HG03025 (cell line): Measurements from ENCODE around the gene LRCH1.

Source experiments
- ATAC-seq: cut with Tn5 transposase; IDR thresholded peaks from one replicate; pipeline ENCODE4 v1.9.1; 2021; ENCODE audit warnings: mild to moderate bottlenecking, moderate library complexity; ENCODE audit not compliant: unreplicated experiment, low FRiP score

Gene LRCH1

GRCh38 chr13:46771693-46772092, 218.7 kb downstream of the LRCH1 start:
- no peak for ATAC-seq

GRCh38 chr13:46773541-46773940, 220.6 kb downstream of the LRCH1 start:
- no peak for ATAC-seq

- no peak for ATAC-seq
These were observed 222.6 kb downstream of the LRCH1 start for GRCh38 chr13:46775385-46776107.

DNA sequence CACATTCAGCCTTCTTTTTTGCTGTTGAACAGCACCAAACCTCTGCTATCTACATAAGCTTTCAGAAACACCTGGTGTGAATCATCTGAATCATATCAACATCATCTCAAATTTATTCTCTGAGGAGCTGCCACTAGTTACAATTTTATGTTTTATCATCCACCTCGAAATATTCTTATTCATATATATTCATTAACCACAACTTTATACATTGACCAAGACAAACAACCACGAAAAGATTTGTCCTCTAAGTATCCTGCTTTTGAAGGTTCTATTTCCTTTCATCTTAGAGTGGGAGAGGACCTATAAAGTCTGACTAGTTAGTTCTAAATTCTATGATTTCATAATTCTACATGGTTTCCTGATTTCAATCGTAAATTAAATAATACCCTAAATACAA, 225.1 kb downstream of the LRCH1 start:
- ATAC-seq, result no peak

DNA sequence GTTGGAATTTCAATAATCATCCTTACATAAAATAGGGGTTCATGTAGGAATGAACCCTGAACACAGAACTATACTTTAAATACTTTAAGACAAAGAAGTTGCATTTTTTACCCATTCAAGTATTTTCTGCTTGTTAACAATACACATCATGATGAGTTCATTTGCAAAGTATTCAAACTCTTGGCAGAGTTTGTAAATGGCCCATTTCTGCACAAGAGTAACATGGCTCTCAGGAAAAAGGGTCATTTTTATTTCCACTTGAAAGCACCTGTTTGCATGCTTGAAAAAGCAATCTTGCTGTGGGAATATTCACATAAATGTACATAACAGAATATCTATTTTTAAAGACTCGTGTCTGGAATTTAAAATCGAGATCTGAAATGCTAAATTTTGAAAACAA, 225.9 kb downstream of the LRCH1 start:
- no peak for ATAC-seq

DNA sequence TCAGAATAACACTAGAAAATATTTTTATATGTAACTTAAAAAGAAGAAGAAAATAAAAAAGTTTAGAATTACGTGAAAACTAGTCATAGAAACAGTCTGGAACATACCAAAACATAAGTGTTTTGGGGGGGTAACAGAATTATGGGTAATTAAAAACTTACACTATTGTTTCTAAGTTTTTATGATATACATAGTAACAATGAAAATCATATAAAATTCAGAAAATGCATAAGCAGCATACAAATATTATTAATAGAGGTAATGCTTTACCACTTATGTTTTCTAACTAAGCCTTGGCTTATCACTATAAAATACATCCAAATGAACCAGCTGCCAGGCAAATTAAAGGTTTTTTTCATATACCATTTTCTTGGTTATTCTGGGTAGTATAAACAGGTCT, 229.1 kb downstream of the LRCH1 start:
- no peak for ATAC-seq

GRCh38 chr13:46782691-46783090, 229.7 kb downstream of the LRCH1 start:
- no peak for ATAC-seq

DNA sequence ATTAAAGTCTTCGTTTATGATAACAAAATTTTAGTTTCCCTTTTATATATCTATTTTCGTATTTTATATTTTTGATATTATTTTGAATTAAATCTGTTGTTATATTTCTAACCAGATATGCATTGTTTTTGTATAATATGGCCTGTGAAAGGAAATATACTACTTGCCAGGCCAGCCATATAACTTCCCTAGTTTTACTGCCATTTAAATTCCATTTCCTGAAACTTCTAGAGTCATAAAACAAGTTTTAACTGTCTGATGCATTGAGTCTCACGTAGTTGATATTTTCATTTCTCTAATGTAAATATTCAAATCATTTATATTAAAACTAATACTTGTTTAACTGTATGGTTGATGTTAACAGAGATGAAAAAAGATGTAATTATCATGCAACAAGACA, 230.5 kb downstream of the LRCH1 start:
- no peak for ATAC-seq

DNA sequence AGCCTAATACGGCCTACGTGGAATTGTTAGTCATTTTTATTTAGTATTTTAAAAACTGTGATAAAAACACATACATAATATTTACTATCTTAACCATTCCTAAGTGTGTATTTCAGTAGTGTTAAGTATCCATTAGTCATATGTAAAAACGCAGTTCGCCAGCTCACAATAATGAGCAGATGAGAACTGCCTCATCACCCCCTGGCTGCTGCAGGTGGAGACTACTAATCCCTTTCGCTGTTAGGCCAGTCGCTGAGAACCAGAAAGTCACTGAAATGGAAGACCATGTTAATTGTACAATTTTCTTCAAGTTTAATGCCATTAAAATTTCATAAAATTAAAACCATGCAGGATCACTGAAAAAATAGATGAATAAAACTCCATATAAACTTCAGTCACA, 242.4 kb downstream of the LRCH1 start:
- no peak for ATAC-seq

DNA sequence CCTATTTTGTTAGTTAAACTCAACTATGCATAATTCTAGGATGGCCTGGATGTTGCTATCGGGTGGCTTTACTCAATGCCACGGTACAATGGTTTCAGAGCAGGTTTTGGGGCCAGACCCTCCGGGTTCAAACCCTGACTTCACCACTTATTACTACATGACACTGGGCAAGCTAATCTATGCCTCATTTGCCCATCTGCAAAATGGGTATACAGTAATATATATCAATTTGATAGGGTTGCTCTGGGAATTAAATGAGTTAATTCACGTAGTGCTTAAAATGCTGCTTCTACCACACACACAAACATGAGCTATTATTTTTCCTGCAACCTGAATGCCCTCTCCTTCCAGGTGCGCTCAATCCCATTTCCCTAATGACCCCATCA, 243.2 kb downstream of the LRCH1 start:
- ATAC-seq, result no peak

DNA sequence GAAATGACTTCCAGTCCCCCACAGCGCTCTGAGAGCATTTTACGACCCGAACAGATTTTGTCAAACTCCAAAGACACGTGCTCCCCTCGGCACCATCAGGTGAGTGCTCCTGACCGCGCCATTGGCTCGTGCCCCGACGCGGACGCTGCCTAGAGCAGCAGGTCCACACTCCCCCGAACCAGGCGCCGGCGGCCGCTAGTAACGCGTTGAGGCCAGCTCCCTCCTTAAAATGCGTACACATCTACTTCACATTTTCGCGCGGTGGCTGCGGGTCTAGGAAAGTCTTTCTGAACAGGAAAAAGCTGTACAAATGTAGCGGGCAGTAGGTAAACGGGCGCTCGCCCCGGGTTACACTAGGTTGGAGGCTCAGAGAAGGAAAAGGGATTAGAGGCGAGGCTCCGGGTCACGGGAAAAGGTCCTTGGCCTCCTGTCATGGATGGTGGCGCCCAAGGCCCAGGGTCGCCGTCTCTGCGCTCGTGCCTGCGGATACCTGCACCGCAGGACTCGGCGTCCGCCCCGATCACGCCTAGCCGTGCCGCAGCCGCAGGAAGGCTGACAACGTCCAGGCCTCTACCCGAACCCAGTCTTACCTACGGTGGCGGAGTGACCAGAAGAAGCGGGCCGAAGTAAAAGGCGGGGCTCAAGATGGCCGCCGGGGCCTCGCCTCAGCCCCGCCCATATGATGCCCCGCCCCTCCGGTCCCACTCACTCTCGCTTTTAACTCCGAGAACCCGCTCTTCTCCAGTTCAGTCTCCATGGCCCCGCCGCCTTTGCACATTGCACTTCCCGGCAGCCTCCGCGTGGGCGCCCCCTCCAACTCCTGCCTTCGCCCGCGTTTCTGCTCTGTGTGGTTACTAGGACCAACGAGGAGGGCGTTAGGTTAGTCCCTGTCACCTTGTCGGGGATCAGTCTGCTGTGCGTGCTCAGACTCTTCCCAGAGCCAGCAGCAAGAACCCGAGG, 243.8 kb downstream of the LRCH1 start, which contains the start of gene ESD:
Gene ESD (minus strand): TSS at position 647 of the 960 bp plus-strand sequence. CDS start 5,748 bp downstream, outside the sequence.
- peak; percentile 91 for ATAC-seq

- no peak for ATAC-seq
These were observed 244.7 kb downstream of the LRCH1 start for GRCh38 chr13:46797501-46798237.

DNA sequence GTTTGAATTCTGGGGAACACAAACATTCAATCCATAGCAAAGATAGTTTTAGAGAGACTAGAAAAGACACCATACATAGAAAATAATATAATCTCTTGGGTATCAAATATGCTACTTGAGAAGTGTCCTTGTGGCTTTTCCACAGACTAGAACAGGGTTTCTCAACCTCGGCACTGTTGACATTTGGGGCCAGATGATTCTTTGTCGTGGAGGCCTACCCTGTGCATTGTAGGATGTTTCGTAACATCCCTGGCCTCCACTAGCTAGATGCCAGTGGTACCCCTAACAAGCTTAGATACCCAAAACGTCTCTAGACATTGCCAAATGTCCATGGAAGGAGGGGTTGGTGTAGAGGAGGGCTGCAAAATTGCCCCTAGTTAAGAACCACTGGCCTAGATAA, 246.2 kb downstream of the LRCH1 start:
- no peak for ATAC-seq

DNA sequence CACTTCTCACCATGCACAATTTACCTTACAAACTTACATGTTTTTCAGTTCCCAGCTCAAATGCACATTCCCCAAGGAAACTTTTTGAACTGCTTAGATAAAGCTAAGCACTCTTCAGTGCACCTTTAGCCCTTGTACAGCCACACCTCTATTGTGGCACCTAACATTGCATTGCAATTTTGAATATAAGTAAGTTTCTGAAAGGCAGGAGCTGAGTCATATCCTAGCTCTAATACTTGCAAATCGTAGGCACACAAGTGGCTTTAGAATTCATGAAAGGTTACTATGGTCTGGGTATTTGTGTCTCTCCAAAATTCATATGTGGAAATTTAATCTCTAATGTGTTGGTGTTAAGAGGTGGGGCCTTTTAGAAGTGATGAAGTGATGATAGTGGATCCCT, 248.9 kb downstream of the LRCH1 start:
- no peak for ATAC-seq
